Activated T-cell treated with anti-CD3 and anti-CD28 coated beads, Interleukin-2, amount 50 U/mL, for 4 hours (primary cell): ENCODE measurements around the gene UBQLN3. TPM values are rescaled to one million over a fixed set of nuclear protein-coding genes. Genes with fewer than 3 reads are reported as not detected.

ENCODE experiments used
- ATAC-seq, 2 donors: fragments of 200-7000 bp; cut with Tn5 transposase; one replicate each; pipeline ENCODE4 v1.10.0; 2021
- DNase-seq: peaks from one replicate; pipeline ENCODE4 v3.0.0-alpha.2; 2020
- H3K27me3 Mint-ChIP-seq: one replicate; pipeline ENCODE4 v1.8.0; 2021; ENCODE audit warnings: low read depth, mixed read lengths
- H3K36me3 Mint-ChIP-seq: one replicate; pipeline ENCODE4 v1.8.0; 2022; ENCODE audit warnings: mixed read lengths; ENCODE audit not compliant: insufficient read depth
- H3K4me1 Mint-ChIP-seq: one replicate; pipeline ENCODE4 v1.8.0; 2021; ENCODE audit warnings: low read depth, mixed read lengths
- H3K4me3 Mint-ChIP-seq: one replicate; pipeline ENCODE4 v1.8.0; 2021; ENCODE audit warnings: mild to moderate bottlenecking, moderate library complexity, mixed read lengths
- H3K9me3 Mint-ChIP-seq: one replicate; pipeline ENCODE4 v1.8.0; 2021; ENCODE audit warnings: mixed read lengths
- total RNA-seq, 3 donors: library from RNA; stranded (reverse); gene quantifications; one replicate each; pipeline ENCODE4 v1.2.1, GENCODE V29; 2021

The UBQLN3 gene
- total RNA-seq, 3 donors from 2014 or later = not detected

DNA sequence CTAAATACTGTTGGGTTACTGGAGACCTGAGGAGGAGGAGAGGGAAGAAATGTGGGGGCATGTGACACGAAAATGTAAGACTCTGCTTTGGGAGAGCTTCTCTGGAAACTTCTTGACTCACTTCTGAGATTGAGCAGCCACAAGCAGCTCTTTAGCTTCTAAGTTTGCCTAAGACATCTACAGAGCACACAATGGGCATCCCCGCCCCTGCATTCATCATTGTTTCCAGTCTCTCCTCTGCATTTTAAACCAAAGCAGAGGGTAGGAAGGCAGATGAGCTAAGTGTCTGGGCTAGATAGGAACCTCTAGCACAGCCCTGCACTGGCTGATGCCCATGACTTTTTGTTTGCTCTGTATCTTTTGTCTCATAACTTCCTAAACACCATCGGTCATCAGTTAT lies 23.3 kb downstream of the UBQLN3 start:
- Mint-ChIP-seq H3K36me3 (no peaks in the 10 kb centered on the region), H3K4me1 (no peaks in the 10 kb centered on the region), H3K9me3 (no peaks in the 10 kb centered on the region), H3K4me3 (no peak overlapping the region), H3K27me3 (no peaks in the 10 kb centered on the region)
- peak; percentile 18 to 23 for ATAC-seq
- DNase-seq = no peak

- Mint-ChIP-seq H3K4me3 (no peak overlapping the region), H3K4me1 (no peaks in the 10 kb centered on the region), H3K36me3 (no peaks in the 10 kb centered on the region), H3K27me3 (no peaks in the 10 kb centered on the region), H3K9me3 (no peaks in the 10 kb centered on the region)
- ATAC-seq (no peak), DNase-seq (no peak)
Observed at GRCh38 chr11:5486003-5486402, 23.8 kb downstream of the UBQLN3 start.

GRCh38 chr11:5476186-5476819 lies 33.5 kb downstream of the UBQLN3 start:
- Mint-ChIP-seq H3K36me3 (no peaks in the 10 kb centered on the region), H3K27me3 (peaks cover 13% of the 10 kb centered on the region), H3K4me1 (no peaks in the 10 kb centered on the region), H3K9me3 (no peaks in the 10 kb centered on the region), H3K4me3 (no peak overlapping the region)
- DNase-seq (peak; percentile 23), ATAC-seq (peak in 1 of 2 donors; percentile 51)

DNA sequence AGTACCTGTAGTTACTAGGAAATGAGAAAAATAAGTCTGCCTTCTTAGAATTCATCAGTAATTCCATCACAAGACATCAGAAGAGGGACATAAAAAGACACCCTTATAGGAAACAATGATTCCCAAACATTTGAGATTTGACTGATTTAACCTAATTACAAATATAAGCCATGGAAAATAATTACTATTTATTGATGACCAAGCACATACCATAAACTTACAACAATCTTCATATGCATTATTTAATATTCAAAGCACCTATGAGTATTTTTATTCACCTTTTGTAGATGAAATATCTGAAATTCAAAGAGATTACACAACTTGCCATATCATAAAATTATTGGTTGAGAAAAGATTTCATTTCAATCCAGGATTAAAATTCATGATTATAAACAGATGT lies 35.8 kb downstream of the UBQLN3 start:
- peaks cover 17% of the 10 kb centered on the region for H3K27me3 Mint-ChIP-seq
- H3K4me3 Mint-ChIP-seq = no peak overlapping the region
- DNase-seq (no peak), ATAC-seq (no peak)
- H3K9me3 Mint-ChIP-seq = no peaks in the 10 kb centered on the region
- no peaks in the 10 kb centered on the region for H3K4me1 Mint-ChIP-seq
- no peaks in the 10 kb centered on the region for H3K36me3 Mint-ChIP-seq

- no peak for ATAC-seq
- H3K4me1 Mint-ChIP-seq = no peaks in the 10 kb centered on the region
- no peaks in the 10 kb centered on the region for H3K9me3 Mint-ChIP-seq
- H3K4me3 Mint-ChIP-seq = no peak overlapping the region
- DNase-seq = no peak
- no peaks in the 10 kb centered on the region for H3K36me3 Mint-ChIP-seq
- H3K27me3 Mint-ChIP-seq = peaks cover 4% of the 10 kb centered on the region
Observed at GRCh38 chr11:5467527-5467926, 42.2 kb downstream of the UBQLN3 start.

DNA sequence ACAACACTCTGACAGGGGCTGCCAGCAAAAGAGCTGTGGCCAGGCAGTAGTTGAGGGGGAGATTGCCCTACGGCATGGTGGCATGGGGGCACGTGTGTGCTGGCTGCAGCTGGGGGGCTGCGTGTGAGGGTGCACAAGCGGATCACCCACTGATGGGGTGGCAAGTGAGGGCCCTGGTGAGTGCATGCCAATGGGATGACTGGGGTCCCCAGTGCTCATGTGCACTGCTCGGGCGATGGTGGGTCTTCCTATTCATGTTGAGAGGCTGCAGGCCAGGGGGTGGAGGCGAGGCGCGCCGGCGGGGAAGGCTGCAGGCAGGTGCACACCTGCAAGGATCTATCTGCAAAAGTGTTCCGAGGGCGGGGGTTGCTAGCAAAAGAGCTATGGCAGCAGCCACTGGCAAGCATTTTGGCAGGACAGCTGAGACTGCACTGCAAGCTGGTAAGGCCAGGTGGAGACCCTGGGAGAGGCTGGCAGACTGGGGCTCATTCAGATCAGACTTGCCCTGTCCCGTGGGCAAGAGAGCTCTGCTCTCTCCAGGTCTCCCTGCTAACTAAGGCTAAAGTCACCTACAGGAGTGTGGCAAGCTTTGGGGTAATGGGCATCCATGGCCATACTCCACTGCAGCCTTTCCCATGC lies 48.7 kb downstream of the UBQLN3 start:
- Mint-ChIP-seq H3K9me3 (peaks cover 4% of the 10 kb centered on the region), H3K4me1 (no peaks in the 10 kb centered on the region), H3K27me3 (peaks cover 3% of the 10 kb centered on the region), H3K4me3 (no peak overlapping the region), H3K36me3 (no peaks in the 10 kb centered on the region)
- no peak for ATAC-seq
- no peak for DNase-seq

Other genes with a start within 250 kb of the UBQLN3 start
- 1 to 10 TPM; 1.3 to 2.3 (median 2.0) TPM for gene HBE1, start 240.0 kb downstream of the UBQLN3 start, total RNA-seq
- gene OR51B4, start 208.0 kb downstream of the UBQLN3 start, total RNA-seq = not detected
- gene OR51B2, start 185.7 kb downstream of the UBQLN3 start, total RNA-seq = not detected
- not detected for gene OR51B5, start 166.4 kb downstream of the UBQLN3 start, total RNA-seq
- gene OR51B6, start 158.4 kb downstream of the UBQLN3 start, total RNA-seq = not detected
- gene OR51M1, start 126.1 kb downstream of the UBQLN3 start, total RNA-seq = not detected
- gene OR51Q1, start 87.8 kb downstream of the UBQLN3 start, total RNA-seq = not detected
- not detected for gene OR51I1, start 68.4 kb downstream of the UBQLN3 start, total RNA-seq
- gene OR51I2, start 60.6 kb downstream of the UBQLN3 start, total RNA-seq = not detected
- not detected for gene OR52D1, start 21.3 kb downstream of the UBQLN3 start, total RNA-seq
- not detected for gene UBQLNL, start 6.7 kb upstream of the UBQLN3 start, total RNA-seq
- not detected for gene OR52H1, start 38.6 kb upstream of the UBQLN3 start, total RNA-seq
- gene OR52B6, start 70.9 kb upstream of the UBQLN3 start, total RNA-seq = not detected
- under 1 TPM in 2 of 3 donors, not detected in 1; 0.14 to 0.30 TPM for gene TRIM6, start 86.7 kb upstream of the UBQLN3 start, total RNA-seq
- 1 to 10 TPM; 1.2 to 2.4 (median 1.6) TPM for gene TRIM34, start 115.0 kb upstream of the UBQLN3 start, total RNA-seq
- 1 to 10 TPM; 5.0 to 8.7 (median 5.2) TPM for gene TRIM5, start 175.1 kb upstream of the UBQLN3 start, total RNA-seq
- gene TRIM22, start 179.8 kb upstream of the UBQLN3 start, total RNA-seq = 10 to 100 TPM; 25.0 to 53.3 (median 41.1) TPM
- gene OR56B1, start 226.5 kb upstream of the UBQLN3 start, total RNA-seq = not detected
- not detected for gene OR52N4, start 244.3 kb upstream of the UBQLN3 start, total RNA-seq